GM23338 (cell line): ENCODE data around the gene RNF34. TPM values are rescaled to one million over a fixed set of nuclear protein-coding genes. Genes with fewer than 3 reads are reported as not detected.

Source experiments
- ATAC-seq: fragments of 200-7000 bp; cut with Tn5 transposase; 3 replicates; pipeline ENCODE4 v1.9.1; 2020
- DNase-seq: peaks from one replicate; pipeline ENCODE4 v3.0.0-alpha.2; 2015; ENCODE audit warnings: low spot score
- H2AFZ ChIP-seq: fragments of 200-600 bp; sonication (generic); 2 replicates; pipeline ENCODE4 v1.8.0; 2016; ENCODE audit warnings: antibody characterized with exemption, mild to moderate bottlenecking, moderate library complexity
- H3F3A ChIP-seq: fragments of 200-600 bp; sonication (generic); replicated peaks from 2 replicates; pipeline ENCODE4 v1.8.0; 2017; ENCODE audit warnings: antibody characterized with exemption, mixed run types, low read depth
- H3K27ac ChIP-seq: fragments of 200-600 bp; sonication (generic); 2 replicates; pipeline ENCODE4 v1.6.1; 2016; ENCODE audit warnings: low read depth
- H3K27me3 ChIP-seq: fragments of 200-600 bp; sonication (generic); 2 replicates; pipeline ENCODE4 v1.8.0; 2016; ENCODE audit warnings: mild to moderate bottlenecking, mixed run types, moderate library complexity; ENCODE audit not compliant: insufficient read depth
- H3K36me3 ChIP-seq: fragments of 200-600 bp; sonication (generic); 2 replicates; pipeline ENCODE4 v1.8.0; 2016; ENCODE audit warnings: mild to moderate bottlenecking; ENCODE audit not compliant: insufficient read depth
- H3K4me1 ChIP-seq: fragments of 200-600 bp; sonication (generic); 2 replicates; pipeline ENCODE4 v1.8.0; 2016; ENCODE audit warnings: mild to moderate bottlenecking, moderate library complexity; ENCODE audit not compliant: insufficient read depth
- H3K4me2 ChIP-seq: fragments of 200-600 bp; sonication (generic); 2 replicates; pipeline ENCODE4 v1.7.1; 2017; ENCODE audit warnings: mixed run types
- H3K4me3 ChIP-seq: fragments of 200-600 bp; sonication (generic); 2 replicates; pipeline ENCODE4 v1.6.1; 2016; ENCODE audit warnings: mixed run types
- H3K79me2 ChIP-seq: fragments of 200-600 bp; sonication (generic); replicated peaks from 2 replicates; pipeline ENCODE4 v1.8.0; 2017; ENCODE audit warnings: mild to moderate bottlenecking; ENCODE audit not compliant: insufficient read depth
- H3K9me2 ChIP-seq: fragments of 200-600 bp; sonication (generic); 2 replicates; pipeline ENCODE4 v1.8.0; 2017; ENCODE audit not compliant: insufficient read depth
- H4K20me1 ChIP-seq: fragments of 200-600 bp; sonication (generic); replicated peaks from 2 replicates; pipeline ENCODE4 v1.8.0; 2017; ENCODE audit warnings: mild to moderate bottlenecking; ENCODE audit not compliant: insufficient read depth
- H3K27ac Mint-ChIP-seq: 2 replicates; pipeline ENCODE4 v1.8.0; 2020; ENCODE audit warnings: inconsistent platforms, mild to moderate bottlenecking, moderate library complexity, mixed read lengths
- H3K27me3 Mint-ChIP-seq: 3 replicates; pipeline ENCODE4 v1.8.0; 2022; ENCODE audit warnings: low read depth, mild to moderate bottlenecking, moderate library complexity, mixed read lengths, inconsistent platforms; ENCODE audit not compliant: insufficient read depth, poor library complexity
- H3K36me3 Mint-ChIP-seq: 3 replicates; pipeline ENCODE4 v1.8.0; 2021; ENCODE audit warnings: low read depth, mild to moderate bottlenecking, inconsistent platforms, moderate library complexity, mixed read lengths
- H3K4me1 Mint-ChIP-seq: 3 replicates; pipeline ENCODE4 v1.8.0; 2020; ENCODE audit warnings: mild to moderate bottlenecking, inconsistent platforms, mixed read lengths
- H3K4me3 Mint-ChIP-seq: 3 replicates; pipeline ENCODE4 v1.8.0; 2021; ENCODE audit warnings: moderate library complexity, mild to moderate bottlenecking, inconsistent platforms, mixed read lengths
- H3K9me3 Mint-ChIP-seq: 3 replicates; pipeline ENCODE4 v1.8.0; 2020; ENCODE audit warnings: moderate library complexity, mild to moderate bottlenecking, inconsistent platforms, mixed read lengths
- CREB1 ChIP-seq: fragments of 250-450 bp; sonication (Bioruptor Pico); IDR thresholded peaks from 2 replicates; pipeline ENCODE4 v1.5.0; 2020; ENCODE audit warnings: low read depth, mild to moderate bottlenecking, moderate library complexity
- CTCF ChIP-seq, 2 experiments: fragments of 200-600 bp in 1 of 2; sonication (generic) in 1 of 2; conservative IDR thresholded peaks; 2 replicates each; pipeline versions ENCODE4 v1.5.1 to v1.6.1; 2016 to 2017; ENCODE audit warnings: antibody characterized with exemption in 2 of 2, low read depth in 2 of 2, mild to moderate bottlenecking in 2 of 2, moderate library complexity in 1 of 2
- EZH2phosphoT487 ChIP-seq: fragments of 200-600 bp; sonication (generic); IDR thresholded peaks from one replicate; pipeline ENCODE4 v1.8.1; 2018; ENCODE audit warnings: antibody characterized with exemption; ENCODE audit not compliant: unreplicated experiment
- JUNB ChIP-seq: IDR thresholded peaks from one replicate; pipeline ENCODE4 v1.6.1; 2016; ENCODE audit warnings: antibody characterized with exemption; ENCODE audit not compliant: unreplicated experiment
- POLR2AphosphoS5 ChIP-seq: IDR thresholded peaks from 2 replicates; pipeline ENCODE4 v1.6.1; 2016; ENCODE audit warnings: antibody characterized with exemption, low read depth
- REST ChIP-seq: IDR thresholded peaks from one replicate; pipeline ENCODE4 v1.6.1; 2018; ENCODE audit warnings: antibody characterized with exemption; ENCODE audit not compliant: unreplicated experiment
- STAT1 ChIP-seq: IDR thresholded peaks from one replicate; pipeline ENCODE4 v1.6.1; 2016; ENCODE audit warnings: antibody characterized with exemption; ENCODE audit not compliant: unreplicated experiment
- ZNF114 ChIP-seq: fragments of 250-450 bp; sonication (Bioruptor Pico); IDR thresholded peaks from 2 replicates; pipeline ENCODE4 v1.5.0; 2020; ENCODE audit warnings: mild to moderate bottlenecking, moderate library complexity
- ZNF331 ChIP-seq: fragments of 250-450 bp; sonication (Bioruptor Pico); IDR thresholded peaks from 2 replicates; pipeline ENCODE4 v1.5.0; 2020; ENCODE audit warnings: low read depth, mild to moderate bottlenecking, moderate library complexity
- ZNF462 ChIP-seq: fragments of 250-450 bp; sonication (Bioruptor Pico); IDR thresholded peaks from 2 replicates; pipeline ENCODE4 v1.5.0; 2020; ENCODE audit warnings: mild to moderate bottlenecking, moderate library complexity
- polyA plus RNA-seq: library from polyadenylated mRNA; unstranded; fragments of >200 nt; fragmentation: Nextera tagmentation; extraction: Ambion mirVana; gene quantifications from 2 replicates; pipeline ENCODE4 v1.2.1, GENCODE V29; 2016
- total RNA-seq: library from RNA; depleted of rRNA; stranded (reverse); fragments of >200 nt; shearing (Covaris generic); gene quantifications from 2 replicates; pipeline ENCODE4 v1.2.3, GENCODE V29; 2014

Gene RNF34
- total and polyA plus RNA-seq, 2 experiments from 2014 or later: 47.2 to 63.3 TPM

- no peak for TF ChIP-seq ZNF114 (CRISPR knock-in tag)
- TF ChIP-seq CTCF (conservative IDR thresholded peaks at IDR 0.05; ENCODE audit: low read depth in 2 of 2): no peak
- no peak for TF ChIP-seq REST
- TF ChIP-seq ZNF331 (CRISPR knock-in tag): no peak
- TF ChIP-seq CREB1 (CRISPR knock-in tag): no peak
Measured at GRCh38 chr12:121468499-121468801, 68.5 kb downstream of the RNF34 start (continued).

- Histone ChIP-seq H3F3A (peaks cover 18% of the 10 kb centered on the region; the same call in 1 of the 2 replicates), H3K79me2 (peaks cover 34% of the 10 kb centered on the region), H3K27me3 (no peaks in the 10 kb centered on the region), H3K4me2 (no peak overlapping the region), H3K4me1 (peaks cover 8% of the 10 kb centered on the region; the same call in 1 of the 2 replicates), H4K20me1 (peaks cover 33% of the 10 kb centered on the region), H3K27ac (peak overlapping the region; percentile 19; the same call in 1 of the 2 replicates), H3K4me3 (no peak overlapping the region), H3K9me2 (no peaks in the 10 kb centered on the region), H2AFZ (no peak overlapping the region), H3K36me3 (no peaks in the 10 kb centered on the region)
- Mint-ChIP-seq H3K9me3 (no peaks in the 10 kb centered on the region; the same call in 1 of the 3 replicates), H3K4me3 (no peak overlapping the region), H3K36me3 (no peaks in the 10 kb centered on the region; the same call in 2 of the 3 replicates), H3K4me1 (peaks cover 23% of the 10 kb centered on the region), H3K27ac (no peak overlapping the region), H3K27me3 (peaks cover 7% of the 10 kb centered on the region)
- DNase-seq (no peak), ATAC-seq (no peak)
- TF ChIP-seq JUNB: no peak
- TF ChIP-seq STAT1: no peak
- TF ChIP-seq ZNF331 (CRISPR knock-in tag): no peak
- TF ChIP-seq POLR2AphosphoS5: no peak
- TF ChIP-seq ZNF462 (CRISPR knock-in tag): no peak
- TF ChIP-seq EZH2phosphoT487: no peak
- no peak for TF ChIP-seq REST
Measured at GRCh38 chr12:121470751-121471150, 70.8 kb downstream of the RNF34 start.
